B cell (primary cell): ENCODE results near the gene FRMD3. TPM values are rescaled to one million over a fixed set of nuclear protein-coding genes. Genes with fewer than 3 reads are reported as not detected.

ENCODE experiments used
- ATAC-seq: fragments of 200-7000 bp; cut with Tn5 transposase; one replicate; pipeline ENCODE4 v1.10.0; 2021; ENCODE audit warnings: low read depth, mild to moderate bottlenecking, moderate number of reproducible peaks, moderate library complexity
- CTCF ChIA-PET: fragments of 350-600 bp; sonication (Branson Sonifier 250); formaldehyde crosslinking; loops from one replicate; lab custom pipeline; 2021; ENCODE audit warnings: antibody characterized with exemption, inconsistent platforms; lab: Charles Lee
- POLR2A ChIA-PET: fragments of 350-600 bp; sonication (Branson Sonifier 250); formaldehyde crosslinking; loops from one replicate; lab custom pipeline; 2021; ENCODE audit warnings: antibody characterized with exemption; lab: Charles Lee
- DNase-seq: peaks from one replicate; pipeline ENCODE4 v3.0.0; 2013
- H2AFZ ChIP-seq: 2 replicates; pipeline ENCODE4 v1.6.1; 2012; ENCODE audit warnings: mild to moderate bottlenecking, low read depth, low read length; ENCODE audit not compliant: insufficient read depth, poor library complexity, severe bottlenecking
- H3K27ac ChIP-seq, 2 donors: 1 replicate in 1 of 2; 2 replicates in 1 of 2; pipeline ENCODE4 v1.5.1; 2012 to 2013; ENCODE audit warnings: low read length in 2 of 2, mild to moderate bottlenecking in 2 of 2, moderate library complexity in 1 of 2
- H3K27me3 ChIP-seq, 4 experiments: fragments of 200-600 bp in 1 of 4; sonication (generic) in 1 of 4; replicated peaks in 1 of 4; 1 replicate in 2 of 4; 2 replicates in 2 of 4; pipeline versions ENCODE4 v1.6.1 to v1.7.0; 2013 to 2016; ENCODE audit warnings: low read length in 3 of 4, mild to moderate bottlenecking in 2 of 4, mixed read lengths in 1 of 4, moderate library complexity in 1 of 4; ENCODE audit not compliant: insufficient read depth in 4 of 4, control insufficient read depth in 3 of 4; ENCODE audit errors: control extremely low read depth in 1 of 4
- H3K36me3 ChIP-seq, 2 experiments: replicated peaks in 1 of 2; 1 replicate in 1 of 2; 2 replicates in 1 of 2; pipeline versions ENCODE4 v1.6.1 to v1.7.1; 2013; ENCODE audit warnings: low read length in 1 of 2; ENCODE audit not compliant: insufficient read depth in 2 of 2, control insufficient read depth in 1 of 2; ENCODE audit errors: control extremely low read depth in 1 of 2, extremely low read depth in 1 of 2
- H3K4me1 ChIP-seq, 2 donors: fragments of 200-600 bp in 1 of 2; sonication (generic) in 1 of 2; 1 replicate in 1 of 2; 2 replicates in 1 of 2; pipeline versions ENCODE4 v1.5.1 to v1.6.1; 2013 to 2017; ENCODE audit warnings: low read length in 2 of 2; ENCODE audit not compliant: control insufficient read depth in 2 of 2, insufficient read depth in 2 of 2
- H3K4me2 ChIP-seq: replicated peaks from 2 replicates; pipeline ENCODE3; 2012; ENCODE audit warnings: mild to moderate bottlenecking, low read depth, low read length; ENCODE audit not compliant: poor library complexity, severe bottlenecking
- H3K4me3 ChIP-seq, 5 experiments: fragments of 200-600 bp in 1 of 5; sonication (generic) in 1 of 5; 1 replicate in 3 of 5; 2 replicates in 2 of 5; pipeline versions ENCODE4 v1.5.1 to v1.7.0; 2011 to 2016; ENCODE audit warnings: low read length in 4 of 5, mild to moderate bottlenecking in 4 of 5, low read depth in 2 of 5, control low read depth in 1 of 5, moderate library complexity in 1 of 5; ENCODE audit not compliant: insufficient read depth in 1 of 5; ENCODE audit errors: control extremely low read depth in 1 of 5, extremely low read depth in 1 of 5
- H3K79me2 ChIP-seq: fragments of 200-600 bp; sonication (generic); one replicate; pipeline ENCODE4 v1.6.0; 2016; ENCODE audit warnings: low read length; ENCODE audit not compliant: control insufficient read depth, insufficient read depth
- H3K9ac ChIP-seq: fragments of 200-600 bp; sonication (generic); 2 replicates; pipeline ENCODE4 v1.6.1; 2017; ENCODE audit warnings: mild to moderate bottlenecking, low read length, moderate library complexity
- H3K9me3 ChIP-seq, 3 donors: one replicate each; pipeline versions ENCODE4 v1.6.1 to v1.7.1; 2013; ENCODE audit warnings: low read length in 2 of 3; ENCODE audit not compliant: control insufficient read depth in 2 of 3, insufficient read depth in 1 of 3; ENCODE audit errors: control extremely low read depth in 1 of 3
- H4K20me1 ChIP-seq: 2 replicates; pipeline ENCODE4 v1.6.0; 2012; ENCODE audit warnings: mild to moderate bottlenecking, low read length; ENCODE audit not compliant: insufficient read depth, control insufficient read depth, poor library complexity, severe bottlenecking
- H3K27ac Mint-ChIP-seq: one replicate; pipeline ENCODE4 v1.8.0; 2021; ENCODE audit warnings: mixed read lengths
- H3K27me3 Mint-ChIP-seq: one replicate; pipeline ENCODE4 v1.8.0; 2021; ENCODE audit warnings: mixed read lengths
- H3K4me1 Mint-ChIP-seq: one replicate; pipeline ENCODE4 v1.8.0; 2021; ENCODE audit warnings: mixed read lengths
- H3K4me3 Mint-ChIP-seq: one replicate; pipeline ENCODE4 v1.8.0; 2021; ENCODE audit warnings: mixed read lengths
- H3K9me3 Mint-ChIP-seq: one replicate; pipeline ENCODE4 v1.8.0; 2022; ENCODE audit warnings: mixed read lengths; ENCODE audit not compliant: insufficient read depth
- CTCF ChIP-seq: fragments of 200-600 bp; IDR thresholded peaks from one replicate; pipeline ENCODE4 v1.8.0; 2022; ENCODE audit warnings: antibody characterized with exemption, mild to moderate bottlenecking
- EZH2 ChIP-seq: IDR thresholded peaks from 2 replicates; pipeline ENCODE4 v1.6.1; 2012; ENCODE audit warnings: borderline replicate concordance, low read depth, mild to moderate bottlenecking, moderate library complexity, low read length; ENCODE audit not compliant: insufficient read depth, poor library complexity, severe bottlenecking
- WGBS: methylation state at CpG from one replicate; pipeline ENCODE4 v1.1.5; 2013; ENCODE audit warnings: missing lambda C conversion rate; ENCODE audit not compliant: insufficient coverage; 5-methylcytosine and 5-hydroxymethylcytosine counted together
- intact Hi-C: fragments of 100-400 bp; cut with micrococcal nuclease; formaldehyde crosslinking; loops from one replicate; pipeline ENCODE4 v1.10.0; 2022
- polyA plus RNA-seq: library from polyadenylated mRNA; depleted of rRNA; stranded (reverse); fragments of >200 nt; gene quantifications from 2 replicates; pipeline ENCODE4 v1.2.3, GENCODE V29; 2012
- total RNA-seq, 2 donors: library from RNA; stranded (reverse); fragments of 120-200 nt in 1 of 2; gene quantifications; 1 replicate in 1 of 2; 2 replicates in 1 of 2; pipeline versions ENCODE4 v1.2.3 to v1.2.4, GENCODE V29; 2013 to 2022

The FRMD3 gene
- total and polyA plus RNA-seq, 2 donors (not counting 1 experiment from before 2014, with no cell fraction given) = 0.37 to 0.49 TPM

GRCh38 chr9:83287021-83287420 is 251.2 kb downstream of the FRMD3 start:
- no peaks in the 10 kb centered on the region for H3K4me1 ChIP-seq
- H3K27me3 ChIP-seq = no peaks in the 10 kb centered on the region
- H3K36me3 ChIP-seq = no peaks in the 10 kb centered on the region
- H3K27ac ChIP-seq = no peak overlapping the region
- no peak overlapping the region for H2AFZ ChIP-seq
- ATAC-seq (no peak), DNase-seq (no peak)
- H3K4me1 Mint-ChIP-seq = no peaks in the 10 kb centered on the region
- intact Hi-C loops = no loop called here
- no peaks in the 10 kb centered on the region for H3K79me2 ChIP-seq
- no peak overlapping the region for H3K27ac Mint-ChIP-seq
- H3K9me3 ChIP-seq = no peaks in the 10 kb centered on the region
- H3K4me3 Mint-ChIP-seq = no peak overlapping the region
- WGBS = 75% methylated on average over 1 of the region's 1 CpG
- H3K4me2 ChIP-seq = no peak overlapping the region
- no peak overlapping the region for H3K9ac ChIP-seq
- H4K20me1 ChIP-seq = no peaks in the 10 kb centered on the region
- H3K27me3 Mint-ChIP-seq = no peaks in the 10 kb centered on the region
- ChIA-PET POLR2A (no interaction called here), CTCF (no interaction called here)
- TF ChIP-seq EZH2 (no peak), CTCF (no peak)
- no peak overlapping the region for H3K4me3 ChIP-seq
- no peaks in the 10 kb centered on the region for H3K9me3 Mint-ChIP-seq

- DNase-seq = no peak
- H3K27me3 Mint-ChIP-seq = no peaks in the 10 kb centered on the region
- H3K9me3 ChIP-seq = no peaks in the 10 kb centered on the region
- no peaks in the 10 kb centered on the region for H3K27me3 ChIP-seq
- ATAC-seq = no peak
- no peak overlapping the region for H3K27ac ChIP-seq
- no peak overlapping the region for H3K9ac ChIP-seq
- H3K27ac Mint-ChIP-seq = no peak overlapping the region
- intact Hi-C loops = no loop called here
- POLR2A ChIA-PET = no interaction called here
- no peaks in the 10 kb centered on the region for H4K20me1 ChIP-seq
- H3K4me1 Mint-ChIP-seq = no peaks in the 10 kb centered on the region
- H3K4me2 ChIP-seq = no peak overlapping the region
- TF ChIP-seq EZH2 = no peak
- TF ChIP-seq CTCF = no peak
- CTCF ChIA-PET = no interaction called here
- WGBS = 79% methylated on average over 2 of the region's 3 CpGs
- H3K36me3 ChIP-seq = no peaks in the 10 kb centered on the region
- no peaks in the 10 kb centered on the region for H3K4me1 ChIP-seq
- H3K4me3 Mint-ChIP-seq = no peak overlapping the region
- H3K4me3 ChIP-seq = no peak overlapping the region
- H2AFZ ChIP-seq = no peak overlapping the region
- H3K9me3 Mint-ChIP-seq = no peaks in the 10 kb centered on the region
- H3K79me2 ChIP-seq = no peaks in the 10 kb centered on the region
Measured at GRCh38 chr9:83285445-83286225, 252.6 kb downstream of the FRMD3 start.
